Activated T-cell treated with anti-CD3 and anti-CD28 coated beads for 4 hours (primary cell): Measurements from ENCODE around the gene GLRA3.
"Not testable (repeated sequence)": the region's sequence is repeated elsewhere in the genome, so short reads cannot be mapped to it uniquely, and the experiment has no call there.

Experiments used
- DNase-seq: peaks from one replicate; pipeline ENCODE4 v3.0.0-alpha.2; 2020

The GLRA3 gene

DNA sequence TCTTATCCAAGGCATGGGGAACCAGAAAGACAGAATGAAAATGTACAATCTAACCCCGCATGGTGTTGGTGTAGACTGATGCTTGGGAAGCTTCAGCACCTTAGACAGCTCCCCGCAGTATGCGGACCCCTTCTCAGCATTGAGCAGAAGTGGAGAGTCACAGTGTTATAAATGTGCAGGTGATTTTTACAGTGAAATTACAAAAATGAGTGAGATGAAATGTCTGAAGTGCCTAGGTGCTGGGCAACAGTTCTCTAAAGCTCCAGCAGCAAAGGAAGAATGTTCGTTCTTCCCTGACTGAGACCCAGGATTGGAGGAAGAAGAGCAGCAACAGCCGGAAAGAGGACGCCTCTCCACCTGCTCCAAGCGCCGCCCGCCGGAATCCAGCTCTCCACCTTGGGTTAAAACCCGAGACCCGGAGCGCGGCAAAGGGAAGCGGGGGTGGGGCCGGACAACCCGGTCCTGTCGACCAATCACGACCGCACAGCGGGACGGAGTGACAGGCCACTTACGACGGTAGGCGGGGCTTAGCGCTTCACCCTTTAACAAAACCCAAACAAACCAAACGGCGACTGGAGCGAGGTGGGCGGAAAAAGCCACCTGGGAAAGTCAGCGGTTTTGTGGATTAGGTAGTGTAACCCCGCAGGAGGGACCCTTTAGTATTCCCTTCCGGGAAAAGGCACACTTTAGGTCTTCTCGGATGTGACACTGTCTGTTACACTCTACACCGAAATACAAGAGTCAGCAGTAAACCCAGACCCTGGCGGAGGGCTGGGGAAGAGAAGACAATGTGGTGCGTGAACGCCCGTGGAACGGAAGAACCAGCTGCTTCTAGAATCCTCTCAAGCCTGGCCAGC lies at the start of gene GLRA3:
GLRA3 (minus strand) TSS at position 403 of the 857 bp plus-strand sequence. CDS start 436 bp downstream, outside the sequence.
- DNase-seq = no peak

DNA sequence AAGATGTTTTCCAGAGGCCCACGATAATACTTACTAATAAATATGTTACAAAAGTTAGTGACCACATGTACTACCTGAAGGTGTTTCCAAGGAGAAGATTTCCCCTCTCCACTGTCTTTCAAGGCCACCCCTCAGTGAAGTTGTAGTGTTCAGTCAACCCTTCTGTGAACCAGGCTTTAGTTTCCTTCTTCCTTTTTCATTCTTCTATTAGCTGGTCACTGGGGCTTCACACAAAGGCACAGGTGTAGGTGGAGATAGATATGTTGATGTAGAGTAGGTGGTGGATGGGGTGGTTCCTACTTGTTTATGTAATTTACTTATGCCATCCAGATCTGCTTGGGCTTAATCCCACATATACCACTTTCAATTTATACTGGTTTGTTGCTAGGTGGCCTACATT lies 45.9 kb upstream of the GLRA3 start:
- no peak for DNase-seq

DNA sequence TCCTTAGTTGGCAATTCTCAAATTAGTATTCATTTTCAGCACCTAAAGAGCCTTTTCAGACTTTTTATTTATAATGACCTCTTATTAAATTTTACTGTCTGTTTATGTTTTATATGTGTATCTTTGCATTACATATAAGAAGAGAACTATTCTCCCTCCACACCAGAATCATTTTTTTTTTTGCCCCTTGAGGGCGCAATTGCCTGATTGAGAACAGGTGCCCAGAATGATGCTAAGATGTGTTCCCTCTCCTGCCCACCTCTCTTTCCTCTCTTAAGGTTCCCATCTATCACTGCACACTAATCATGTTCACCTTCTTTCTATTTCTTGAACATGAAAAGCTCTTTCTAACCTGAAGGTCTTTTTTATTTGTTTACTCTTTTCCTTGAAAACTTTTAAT lies 44.9 kb upstream of the GLRA3 start:
- DNase-seq = no peak

DNA sequence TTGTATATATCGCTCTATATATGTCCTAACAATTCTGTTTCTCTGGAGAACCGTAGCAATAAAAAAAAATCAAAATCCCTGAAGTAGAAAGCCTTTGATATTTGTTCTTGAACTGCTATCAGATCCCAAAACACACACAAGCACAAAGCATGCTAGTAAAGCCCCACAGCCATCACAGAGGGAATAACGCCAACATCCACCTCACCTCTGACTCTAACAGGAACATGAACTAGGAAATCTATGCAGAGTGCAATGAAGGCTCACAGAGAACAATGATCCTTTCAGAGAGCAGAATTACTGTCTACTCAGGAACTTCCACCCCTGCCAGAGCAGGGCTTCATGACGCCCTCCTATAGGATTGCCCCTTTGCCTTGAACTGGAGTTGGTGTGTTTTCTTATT lies 44.1 kb upstream of the GLRA3 start:
- DNase-seq = not testable (repeated sequence)

DNA sequence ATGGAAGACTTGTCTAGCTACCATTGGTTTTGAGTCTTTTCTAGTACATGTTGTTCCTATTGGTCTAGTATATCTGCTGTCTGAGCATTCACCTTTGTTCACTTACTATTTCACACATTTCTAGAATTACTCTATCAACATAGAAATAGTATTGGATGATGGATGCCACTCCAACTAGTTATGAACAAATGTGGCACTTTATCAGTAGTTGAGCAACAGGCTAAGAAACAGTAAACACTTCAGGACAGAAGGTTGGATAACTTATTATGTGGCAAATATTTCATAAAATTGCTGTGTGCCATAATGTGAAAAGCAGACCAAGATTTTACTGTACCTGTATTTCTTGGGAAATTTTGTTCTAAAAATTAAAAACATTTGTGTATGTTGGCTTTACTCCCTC lies 42.4 kb upstream of the GLRA3 start:
- no peak for DNase-seq

DNA sequence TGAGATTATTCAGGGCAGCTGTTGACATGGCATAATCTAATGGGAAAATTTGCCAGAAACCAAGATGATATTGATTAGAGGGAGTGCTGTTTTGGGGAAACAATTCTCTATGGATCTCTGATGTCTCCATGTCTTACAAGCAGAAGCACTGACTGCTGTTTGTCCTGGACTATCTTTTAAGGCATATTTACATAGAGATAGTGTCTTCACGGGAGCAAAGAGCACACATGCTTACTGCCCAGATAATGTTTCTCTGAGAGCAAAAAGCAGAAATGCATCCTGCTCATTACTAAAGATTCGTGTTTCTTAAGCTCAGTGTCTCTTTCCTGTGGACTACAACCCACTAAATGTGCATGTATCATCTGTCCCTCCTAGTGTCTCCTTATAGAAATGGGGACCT lies 41.3 kb upstream of the GLRA3 start:
- DNase-seq = no peak

DNA sequence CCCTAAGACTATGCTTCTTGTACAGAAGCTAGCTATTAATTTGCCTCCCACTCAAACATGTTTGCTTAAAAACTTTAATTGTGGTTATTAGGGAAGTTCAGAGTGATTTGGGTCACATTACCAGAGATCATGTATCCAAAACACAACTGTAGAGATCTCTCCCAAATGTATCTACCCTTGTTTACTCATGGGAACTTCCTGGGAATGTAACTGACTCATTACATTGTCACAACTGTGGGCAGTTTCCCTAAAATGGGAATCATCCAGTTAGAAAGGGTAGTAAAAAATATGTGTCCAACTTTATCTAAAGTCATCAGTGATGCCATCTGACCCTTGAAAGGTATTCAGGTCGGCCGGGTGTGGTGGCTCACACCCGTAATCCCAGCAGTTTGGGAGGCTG lies 40.3 kb upstream of the GLRA3 start:
- DNase-seq = no peak

DNA sequence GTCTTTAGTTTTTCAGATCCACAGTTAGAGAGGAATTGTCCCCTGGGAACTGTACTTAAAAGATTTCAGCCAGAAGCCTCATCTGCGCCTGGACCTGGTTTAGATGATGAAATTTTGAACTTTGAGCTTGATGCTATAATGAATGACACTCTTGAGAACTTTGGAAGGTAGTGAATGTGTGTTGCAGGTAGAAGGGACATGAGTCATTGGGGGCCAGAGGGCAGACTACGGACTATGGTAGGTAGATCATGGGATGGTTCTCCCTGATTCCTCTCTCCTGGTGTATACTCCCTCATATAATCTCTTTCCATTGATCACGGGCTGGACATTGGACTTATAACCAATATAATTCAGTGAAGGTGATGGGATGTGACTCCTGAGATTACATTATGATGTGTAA lies 38.9 kb upstream of the GLRA3 start:
- no peak for DNase-seq

DNA sequence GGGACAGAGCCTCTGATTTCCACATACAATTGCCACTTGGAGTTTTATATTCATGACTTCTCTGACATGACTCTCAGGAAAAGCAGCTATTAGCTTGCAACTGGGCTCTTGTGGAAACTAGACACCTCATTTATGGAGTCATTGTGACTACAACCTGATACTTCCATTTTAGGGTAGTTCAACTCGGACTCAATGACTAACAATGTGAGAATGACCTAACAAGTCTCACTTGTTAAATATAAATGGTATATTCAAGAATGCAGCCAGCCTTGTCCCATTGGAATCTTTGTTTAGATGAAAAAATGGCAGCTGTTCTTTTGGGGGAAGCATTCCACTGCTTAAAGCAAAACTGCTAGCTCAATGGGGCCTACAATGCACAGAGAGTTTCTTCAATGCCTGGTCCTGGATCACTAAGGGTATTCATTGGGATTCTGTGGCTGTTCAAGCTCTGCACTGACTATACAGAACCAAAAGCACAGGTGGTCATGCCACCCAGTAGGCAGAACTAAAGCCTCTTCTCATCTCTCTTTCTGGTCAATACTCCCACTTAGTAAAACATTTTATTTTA lies 36.5 kb upstream of the GLRA3 start:
- DNase-seq = no peak

DNA sequence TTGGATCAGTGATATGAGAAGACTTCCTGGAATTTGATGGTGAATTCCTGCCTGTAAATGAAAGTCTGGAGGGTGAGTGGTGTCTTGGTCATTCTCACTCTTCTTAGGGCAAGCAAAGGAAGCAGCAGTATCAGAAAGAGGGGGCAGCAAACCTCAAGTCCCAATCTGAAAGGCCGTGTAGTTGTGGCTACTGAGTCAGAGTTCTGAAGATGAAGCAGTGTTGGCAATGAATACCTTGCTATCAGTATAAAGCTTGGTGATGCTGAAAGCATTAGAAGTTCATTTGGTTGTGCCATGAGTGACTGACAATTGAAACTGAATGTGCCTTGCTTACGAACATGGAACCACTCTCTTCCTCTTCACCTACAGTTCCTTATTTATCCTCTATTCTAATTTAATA lies 35.0 kb upstream of the GLRA3 start:
- no peak for DNase-seq

DNA sequence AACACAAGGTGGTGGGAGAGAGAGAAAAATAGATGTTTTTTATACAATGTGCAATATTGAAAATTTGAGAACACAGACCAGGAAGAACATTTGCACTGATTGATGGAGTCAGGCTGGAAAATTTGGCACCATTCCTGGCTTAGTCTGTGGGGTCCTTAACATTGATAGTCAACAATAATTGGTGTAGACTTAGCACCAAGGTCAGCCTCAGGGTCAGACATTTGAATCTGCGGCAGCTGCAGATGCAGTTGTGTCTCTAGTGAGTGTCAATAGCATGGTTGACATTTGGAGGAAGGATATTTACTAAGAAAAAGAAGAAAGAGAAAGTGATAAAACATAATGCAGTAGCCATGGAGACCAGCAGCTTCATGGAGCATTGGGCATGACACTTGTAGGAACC lies 31.5 kb upstream of the GLRA3 start:
- DNase-seq = no peak

DNA sequence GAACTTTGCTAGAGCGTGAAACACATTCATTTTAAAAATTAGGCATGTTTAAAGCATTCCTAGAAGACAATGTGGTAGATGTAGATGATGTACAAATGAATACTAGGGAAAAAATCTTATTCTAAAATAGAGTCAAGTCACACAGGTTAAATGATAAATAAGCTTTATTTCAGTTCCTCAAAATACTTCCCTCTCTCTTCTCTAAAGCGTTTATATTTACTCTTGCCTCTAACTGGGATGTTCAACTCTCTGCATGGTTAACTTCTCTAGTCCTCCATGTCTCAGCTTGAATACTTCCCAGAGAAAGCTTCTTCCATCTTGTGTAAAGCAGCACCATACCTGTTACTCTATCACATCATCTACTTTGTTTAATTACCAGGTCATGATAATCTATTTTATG lies 30.9 kb upstream of the GLRA3 start:
- DNase-seq = no peak

DNA sequence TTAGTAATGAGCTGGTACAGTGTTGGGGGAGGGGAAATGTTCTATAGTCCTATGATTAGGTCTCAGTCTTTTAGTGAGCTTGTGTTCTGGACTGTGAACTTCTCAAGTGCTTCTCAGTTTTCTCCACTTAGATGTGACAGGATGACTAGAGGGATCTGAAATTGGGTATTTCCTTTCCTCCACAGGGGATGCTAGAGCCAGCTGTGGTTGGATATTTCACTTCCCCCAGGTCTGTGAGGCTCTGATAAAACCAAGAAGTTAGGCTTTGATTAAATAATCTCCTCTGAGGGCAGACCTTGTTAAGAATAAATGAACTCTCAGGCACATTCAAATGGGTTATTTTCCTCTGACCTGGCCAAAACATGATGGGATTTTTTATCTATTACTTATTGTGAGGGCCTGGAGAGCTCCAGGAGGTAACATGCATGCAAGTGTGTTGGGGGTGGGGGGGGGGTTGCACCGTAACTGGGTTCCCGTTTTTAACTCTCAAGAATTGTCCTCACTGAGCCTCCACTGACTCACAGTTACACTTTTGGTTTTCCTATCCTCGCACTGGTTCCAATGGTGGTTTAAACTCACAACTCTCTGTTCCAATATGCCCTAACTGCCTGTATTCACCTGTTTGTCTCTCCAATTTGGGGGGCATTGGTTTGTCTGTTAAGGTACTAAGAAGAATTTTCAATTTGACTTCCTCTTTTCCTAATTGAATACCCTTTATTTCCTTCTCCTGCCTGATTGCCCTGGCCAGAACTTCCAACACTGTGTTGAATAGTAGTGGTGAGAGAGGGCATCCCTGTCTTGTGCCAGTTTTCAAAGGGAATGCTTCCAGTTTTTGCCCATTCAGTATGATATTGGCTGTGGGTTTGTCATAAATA lies 28.1 kb upstream of the GLRA3 start:
- no peak for DNase-seq

DNA sequence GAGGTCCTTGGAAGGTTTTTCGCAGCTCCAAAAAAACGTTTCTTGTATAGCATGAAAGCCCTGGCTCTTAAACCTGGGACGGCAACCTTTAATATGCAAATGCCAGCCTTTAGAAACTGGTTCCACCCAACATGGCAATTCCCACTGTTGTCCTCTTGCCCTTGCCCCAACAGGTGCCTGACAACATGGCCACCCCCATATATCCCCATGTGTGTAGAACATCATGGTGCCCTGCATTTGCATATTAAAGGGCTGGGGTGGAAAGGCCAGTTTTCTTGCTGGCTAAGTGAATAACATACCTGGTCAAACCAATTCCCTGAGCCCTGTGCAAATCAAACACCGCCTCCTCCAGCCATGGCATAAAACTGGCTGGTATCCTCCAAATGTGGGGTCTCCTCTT lies 26.0 kb upstream of the GLRA3 start:
- no peak for DNase-seq

DNA sequence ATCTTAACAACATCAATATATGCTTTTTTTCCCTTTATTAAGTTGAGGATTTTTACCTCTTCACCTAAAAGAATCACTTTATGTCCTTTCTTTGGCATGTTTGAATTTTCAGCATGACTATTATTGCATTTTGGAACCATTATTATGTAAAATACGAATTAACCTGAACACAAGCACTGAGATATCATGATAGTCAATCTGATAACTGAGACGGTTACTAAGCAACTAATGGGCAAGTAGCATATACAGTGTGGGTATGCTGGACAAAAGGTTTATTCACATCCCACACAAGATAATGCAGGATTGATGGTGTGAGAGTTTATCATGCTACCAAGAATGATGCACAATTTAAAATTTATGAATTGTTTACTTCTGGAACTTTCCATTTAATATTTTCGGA lies 24.6 kb upstream of the GLRA3 start:
- no peak for DNase-seq

DNA sequence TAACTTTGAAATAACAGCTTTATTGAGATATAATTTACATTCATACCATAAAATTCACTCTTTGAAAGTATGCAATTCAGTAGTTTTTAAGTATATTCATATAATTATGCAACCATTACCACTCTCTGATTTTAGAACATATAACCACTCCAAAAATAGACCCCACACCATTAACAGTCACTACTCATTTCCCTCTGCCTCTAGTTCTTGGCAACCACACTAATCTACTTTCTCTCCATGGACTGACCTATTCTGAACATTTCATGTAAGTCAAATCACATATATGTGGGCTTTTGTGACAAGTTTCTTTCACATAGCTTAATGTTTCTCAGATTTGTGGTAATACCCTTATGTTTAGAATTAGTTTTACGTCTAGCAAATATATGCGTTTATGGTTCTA lies 19.5 kb upstream of the GLRA3 start:
- DNase-seq = no peak

DNA sequence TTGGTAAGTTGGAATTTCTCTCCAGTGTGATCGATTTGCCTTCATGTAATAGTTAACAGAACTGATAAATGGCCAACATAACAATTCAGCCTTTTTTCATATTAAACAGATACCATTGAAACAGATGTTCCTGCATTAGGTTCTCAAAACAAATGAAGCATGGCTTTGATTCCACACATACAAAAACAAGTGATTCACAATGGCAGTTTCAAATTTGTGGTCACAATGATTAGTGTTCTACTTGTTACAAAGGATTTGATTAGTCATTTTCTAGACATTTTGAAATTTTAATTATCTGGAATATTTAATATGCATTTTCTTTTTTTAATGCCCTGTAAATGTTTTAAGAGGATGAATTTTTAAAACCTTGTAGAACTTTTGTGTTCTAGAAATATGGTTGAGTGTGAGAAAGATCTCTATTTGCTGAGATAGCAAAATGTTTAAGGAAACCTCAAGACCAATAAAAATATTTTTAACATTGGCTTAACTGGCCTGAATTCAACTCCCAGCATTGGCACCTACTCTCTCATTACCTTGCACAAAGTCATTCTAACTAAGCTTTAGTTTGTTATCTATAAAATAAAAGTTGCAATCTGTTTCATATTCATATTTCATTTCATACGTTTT lies 18.9 kb upstream of the GLRA3 start:
- DNase-seq = no peak

DNA sequence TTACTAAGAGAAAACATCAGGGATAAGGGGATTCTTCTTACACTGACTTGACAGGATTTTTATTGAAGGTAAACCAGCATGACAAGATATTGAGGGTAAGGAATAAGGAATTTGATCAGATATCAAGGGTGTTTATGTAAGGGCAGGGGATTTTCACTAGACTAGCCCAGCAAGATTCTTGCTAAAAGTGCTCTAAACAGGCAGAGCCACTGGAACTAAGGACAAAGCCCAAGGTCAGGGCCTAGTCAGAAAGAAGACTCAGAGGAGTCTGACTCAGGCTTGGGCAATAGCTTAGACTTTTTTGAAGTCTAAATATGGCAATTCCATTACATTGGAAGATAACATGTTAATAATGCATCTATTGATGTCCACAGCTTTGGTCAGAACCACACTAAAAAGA lies 6.5 kb upstream of the GLRA3 start:
- DNase-seq = no peak

DNA sequence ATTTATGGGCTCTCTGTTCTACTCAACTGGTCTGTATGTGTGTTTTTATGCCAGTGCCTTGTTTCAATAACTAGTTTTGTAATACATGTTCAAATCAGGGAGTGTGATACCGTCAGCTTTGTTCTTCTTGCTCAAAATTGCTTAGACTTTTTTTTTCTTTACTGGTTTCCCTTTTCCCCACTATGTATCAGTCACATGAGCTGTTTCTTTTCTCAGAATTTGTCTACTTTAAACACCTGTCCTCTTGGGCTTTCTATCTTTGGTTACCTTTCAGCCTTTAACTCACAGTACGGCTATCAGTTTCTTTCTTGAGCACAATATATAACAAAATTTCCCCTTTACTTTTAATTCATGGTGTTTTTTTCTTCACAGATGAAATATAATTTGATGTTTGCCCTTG lies 5.4 kb upstream of the GLRA3 start:
- no peak for DNase-seq

DNA sequence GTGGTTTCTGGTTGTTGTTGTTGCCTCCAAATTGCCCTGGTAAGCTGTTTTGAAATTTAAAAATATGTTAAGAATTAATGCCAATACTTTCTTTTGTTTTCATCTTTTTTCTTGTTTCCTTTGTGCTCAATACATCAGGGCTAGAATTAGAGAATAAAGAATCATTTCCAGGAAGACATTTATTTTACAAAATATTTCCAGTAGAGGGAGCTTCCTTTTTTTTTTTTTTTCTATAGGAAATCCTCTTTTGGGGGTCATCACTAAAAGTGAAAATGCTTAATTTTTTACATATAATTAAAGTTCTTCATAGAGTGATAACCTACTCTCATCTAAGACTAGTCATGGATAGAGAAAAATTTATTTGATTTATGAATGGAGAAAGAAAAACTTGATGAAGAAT lies 2.4 kb downstream of the GLRA3 start:
- no peak for DNase-seq

DNA sequence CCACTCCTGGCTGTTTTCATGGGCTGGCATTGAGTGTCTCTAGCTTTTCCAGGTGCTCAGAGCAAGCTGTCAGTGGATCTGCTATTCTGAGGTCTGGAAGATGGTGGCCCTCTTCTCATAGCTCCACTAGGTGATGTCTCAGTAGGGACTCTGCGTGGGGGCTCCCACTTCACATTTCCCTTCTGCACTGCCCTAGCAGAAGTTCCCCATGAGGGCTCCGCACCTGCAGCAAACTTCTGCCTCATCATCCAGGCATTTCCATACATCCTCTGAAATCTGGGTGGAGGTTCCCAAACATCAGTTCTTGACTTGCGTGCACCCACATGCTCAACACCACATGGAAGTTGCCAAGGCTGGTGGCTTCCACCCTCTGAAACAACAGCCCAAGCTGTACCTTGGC lies 13.8 kb downstream of the GLRA3 start:
- no peak for DNase-seq

DNA sequence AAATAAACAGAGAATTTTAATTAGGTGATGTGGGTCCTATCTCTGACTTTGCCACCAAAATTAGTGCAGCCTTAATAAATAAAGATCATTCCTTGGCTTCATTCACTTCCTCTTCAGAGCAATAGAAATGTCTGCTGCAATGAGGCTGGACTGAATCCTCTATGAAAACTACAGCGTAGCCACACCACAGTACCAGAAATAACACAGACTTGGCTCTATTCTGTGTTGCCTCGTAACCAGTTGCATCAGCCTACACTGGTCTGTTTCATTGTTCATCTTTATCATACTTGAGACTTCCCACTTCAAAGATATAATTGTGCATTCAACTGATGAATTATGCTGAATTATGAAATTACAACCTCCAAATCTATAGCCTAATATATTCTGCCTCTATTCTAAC lies 15.8 kb downstream of the GLRA3 start:
- DNase-seq = no peak

DNA sequence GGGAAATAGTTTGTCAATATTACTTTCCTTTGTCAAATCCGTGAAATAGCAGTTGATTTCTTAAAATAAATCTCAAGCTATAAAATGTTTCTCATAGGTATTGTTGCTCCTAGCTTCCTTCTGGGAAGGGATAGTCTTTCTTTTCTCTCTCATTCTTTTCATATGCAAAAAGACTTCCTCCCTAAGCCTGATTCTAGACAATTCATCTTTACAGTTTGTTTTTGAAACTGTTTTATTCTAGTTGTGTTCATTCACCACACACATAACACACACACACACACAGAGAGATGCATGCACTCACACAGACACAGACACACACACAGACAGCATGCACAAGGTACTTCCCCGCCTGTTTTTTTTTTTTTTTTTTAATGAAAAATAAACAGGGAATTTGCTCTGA lies 18.2 kb downstream of the GLRA3 start:
- DNase-seq = no peak
